ENCODE results near the gene KLHL26.

The KLHL26 gene

GRCh38 chr19:18620311-18620710, 16.5 kb upstream of the KLHL26 start:
- no peak for DNase-seq (ENCODE audit: low read depth)
- no peak for TF ChIP-seq CTCF (IDR thresholded peaks at IDR 0.05; ENCODE audit: insufficient read depth, low read depth, low read length, missing control alignments)
- H3K4me3 ChIP-seq (ENCODE audit: low read depth, low read length): no peak overlapping the region

GRCh38 chr19:18620902-18621301, 15.9 kb upstream of the KLHL26 start:
- DNase-seq (ENCODE audit: low read depth): no peak
- no peak for TF ChIP-seq CTCF (IDR thresholded peaks at IDR 0.05; ENCODE audit: insufficient read depth, low read depth, low read length, missing control alignments)
- H3K4me3 ChIP-seq (ENCODE audit: low read depth, low read length): no peak overlapping the region

- no peak for DNase-seq (ENCODE audit: low read depth)
- H3K4me3 ChIP-seq (ENCODE audit: low read depth, low read length): no peak overlapping the region
- no peak for TF ChIP-seq CTCF (IDR thresholded peaks at IDR 0.05; ENCODE audit: insufficient read depth, low read depth, low read length, missing control alignments)
Measured at GRCh38 chr19:18626906-18627305, 9.9 kb upstream of the KLHL26 start.

GRCh38 chr19:18629166-18630088, 7.4 kb upstream of the KLHL26 start:
- H3K4me3 ChIP-seq (ENCODE audit: low read depth, low read length): no peak overlapping the region
- no peak for DNase-seq (ENCODE audit: low read depth)
- no peak for TF ChIP-seq CTCF (IDR thresholded peaks at IDR 0.05; ENCODE audit: insufficient read depth, low read depth, low read length, missing control alignments)

- TF ChIP-seq CTCF (IDR thresholded peaks at IDR 0.05; ENCODE audit: insufficient read depth, low read depth, low read length, missing control alignments): no peak
- H3K4me3 ChIP-seq (ENCODE audit: low read depth, low read length): no peak overlapping the region
- DNase-seq (ENCODE audit: low read depth): no peak
Measured at GRCh38 chr19:18633321-18633720, 3.5 kb upstream of the KLHL26 start.

- DNase-seq (ENCODE audit: low read depth): no peak
- no peak for TF ChIP-seq CTCF (IDR thresholded peaks at IDR 0.05; ENCODE audit: insufficient read depth, low read depth, low read length, missing control alignments)
- H3K4me3 ChIP-seq (ENCODE audit: low read depth, low read length): no peak overlapping the region
Measured at GRCh38 chr19:18634612-18635297, 2.1 kb upstream of the KLHL26 start.
